ENCODE results near the gene POLR3GL. TPM values are rescaled to one million over a fixed set of nuclear protein-coding genes. Genes with fewer than 3 reads are reported as not detected.

POLR3GL gene
- total RNA-seq, result 19.5 and 19.7 TPM in 2 replicates

GRCh38 chr1:145964328-145965118, at the start of gene POLR3GL, which contains the start of gene ANKRD34A:
POLR3GL (plus strand) TSS chr1:145964690; CDS start chr1:145974866, 10,176 bp downstream.
ANKRD34A (minus strand) TSS chr1:145964575; CDS start chr1:145961759, 2,816 bp downstream.

GRCh38 chr1:145918144-145918991, 46.1 kb upstream of the POLR3GL start, which contains the start of gene PEX11B:
PEX11B (minus strand) TSS chr1:145918717; CDS start chr1:145918688, 29 bp downstream.

GRCh38 chr1:145927063-145927886, 37.2 kb upstream of the POLR3GL start, which contains the start of gene RBM8A:
RBM8A (minus strand) TSS chr1:145927484; CDS start chr1:145927426, 58 bp downstream.

GRCh38 chr1:145957443-145958319, 6.8 kb upstream of the POLR3GL start, which contains the start of gene LIX1L:
LIX1L (minus strand) TSS chr1:145958017; CDS start chr1:145957927, 90 bp downstream.

GRCh38 chr1:145996433-145997015, 32.0 kb downstream of the POLR3GL start, which contains the start of gene TXNIP:
TXNIP (minus strand) TSS chr1:145996579; CDS start chr1:145996266, 313 bp downstream.

GRCh38 chr1:146021622-146022402, 57.3 kb downstream of the POLR3GL start, which contains the start of gene HJV:
HJV (minus strand) TSS chr1:146021735; CDS start chr1:146020231, 1,504 bp downstream.

Other genes with a start within 250 kb of the POLR3GL start
- not detected in 2 replicates for gene CD160, start 245.2 kb upstream of the POLR3GL start, total RNA-seq
- 6.3 and 8.3 TPM in 2 replicates for gene RNF115, start 140.6 kb upstream of the POLR3GL start, total RNA-seq
- 27.4 and 30.6 TPM in 2 replicates for gene POLR3C, start 140.5 kb upstream of the POLR3GL start, total RNA-seq
- 0.12 and 1.3 TPM in 2 replicates for gene NUDT17, start 119.1 kb upstream of the POLR3GL start, total RNA-seq
- 23.6 and 30.9 TPM in 2 replicates for gene PIAS3, start 105.6 kb upstream of the POLR3GL start, total RNA-seq
- 0.47 and 4.1 TPM in 2 replicates for gene ANKRD35, start 78.8 kb upstream of the POLR3GL start, total RNA-seq
- gene ITGA10, start 54.6 kb upstream of the POLR3GL start, total RNA-seq, result 6.8 and 15.2 TPM in 2 replicates
- 18.6 and 22.4 TPM in 2 replicates for gene PEX11B, start 46.0 kb upstream of the POLR3GL start, total RNA-seq
- 59.6 and 92.0 TPM in 2 replicates for gene RBM8A, start 37.2 kb upstream of the POLR3GL start, total RNA-seq
- 35.9 and 37.1 TPM in 2 replicates for gene LIX1L, start 6.7 kb upstream of the POLR3GL start, total RNA-seq
- gene ANKRD34A, start 115 bp upstream of the POLR3GL start, total RNA-seq, result 0.85 and 1.6 TPM in 2 replicates
- 303 and 594 TPM in 2 replicates for gene TXNIP, start 31.9 kb downstream of the POLR3GL start, total RNA-seq
- 0.17 TPM in 1 of 2 replicates, not detected in the other for gene HJV, start 57.0 kb downstream of the POLR3GL start, total RNA-seq
- 1.3 and 2.0 TPM in 2 replicates for gene NBPF10, start 180.1 kb downstream of the POLR3GL start, total RNA-seq

Data from pericardium fibroblast (primary cell).